HepG2 (cell line): Measurements from ENCODE around the gene RREB1. TPM values are rescaled to one million over a fixed set of nuclear protein-coding genes. Genes with fewer than 3 reads are reported as not detected.

Experiments used
- ATAD3A ChIP-seq: sonication (generic); formaldehyde crosslinking; IDR thresholded peaks from 2 replicates; pipeline ENCODE4 v1.4.0; 2020; ENCODE audit warnings: missing genetic modification reagents
- CSRNP1 ChIP-seq: sonication (generic); formaldehyde crosslinking; IDR thresholded peaks from 2 replicates; pipeline ENCODE4 v1.8.1; 2023; ENCODE audit warnings: mild to moderate bottlenecking, missing genetic modification reagents
- HDAC1 ChIP-seq: sonication (generic); formaldehyde crosslinking; IDR thresholded peaks from 2 replicates; pipeline ENCODE4 v1.5.1; 2020; ENCODE audit warnings: mild to moderate bottlenecking, missing genetic modification reagents
- HNF1B ChIP-seq: sonication (generic); formaldehyde crosslinking; IDR thresholded peaks from 2 replicates; pipeline ENCODE4 v1.5.1; 2020; ENCODE audit warnings: mild to moderate bottlenecking, moderate library complexity, missing genetic modification reagents
- LCORL ChIP-seq, 2 experiments: fragments of 450-650 bp in 1 of 2; sonication (generic) in 1 of 2; formaldehyde crosslinking in 1 of 2; IDR thresholded peaks; 2 replicates each; pipeline versions ENCODE4 v1.5.0 to v1.6.1; 2017 to 2020; ENCODE audit warnings: antibody characterized with exemption in 1 of 2, missing genetic modification reagents in 1 of 2
- NCOR1 ChIP-seq: fragments of 200-600 bp; sonication (generic); IDR thresholded peaks from 2 replicates; pipeline ENCODE4 v1.7.0; 2017; ENCODE audit warnings: antibody characterized with exemption, low read length, borderline replicate concordance
- PPARG ChIP-seq: conservative IDR thresholded peaks from 2 replicates; pipeline ENCODE4 v1.6.1; 2016; ENCODE audit warnings: missing biosample characterization, missing genetic modification reagents
- SALL1 ChIP-seq: sonication (generic); formaldehyde crosslinking; IDR thresholded peaks from 2 replicates; pipeline ENCODE4 v1.8.0; 2022; ENCODE audit warnings: mild to moderate bottlenecking, missing genetic modification reagents
- SRSF9 ChIP-seq: fragments of 200-400 bp; formaldehyde crosslinking; IDR thresholded peaks from 2 replicates; pipeline ENCODE4 v1.6.1; 2018; ENCODE audit warnings: borderline replicate concordance, mild to moderate bottlenecking, low read depth, low read length; ENCODE audit not compliant: insufficient read depth, poor library complexity, severe bottlenecking
- STAG1 ChIP-seq: sonication (generic); formaldehyde crosslinking; IDR thresholded peaks from 2 replicates; pipeline ENCODE4 v1.4.0; 2020; ENCODE audit warnings: missing genetic modification reagents
- TBX2 ChIP-seq: sonication (generic); formaldehyde crosslinking; IDR thresholded peaks from 2 replicates; pipeline ENCODE4 v1.5.0; 2020; ENCODE audit warnings: missing genetic modification reagents, mild to moderate bottlenecking, borderline replicate concordance
- TEAD3 ChIP-seq: optimal IDR thresholded peaks from 2 replicates; pipeline ENCODE3; 2016; ENCODE audit warnings: borderline replicate concordance
- TRAFD1 ChIP-seq: sonication (generic); formaldehyde crosslinking; IDR thresholded peaks from 2 replicates; pipeline ENCODE4 v1.5.1; 2020; ENCODE audit warnings: missing genetic modification reagents, mild to moderate bottlenecking, borderline replicate concordance
- XRCC5 ChIP-seq: fragments of 200-400 bp; formaldehyde crosslinking; optimal IDR thresholded peaks from 2 replicates; pipeline ENCODE3; 2017; ENCODE audit warnings: mild to moderate bottlenecking, low read length
- ZBTB1 ChIP-seq: sonication (generic); formaldehyde crosslinking; IDR thresholded peaks from 2 replicates; pipeline ENCODE4 v1.4.0; 2020; ENCODE audit warnings: missing genetic modification reagents, borderline replicate concordance
- ZBTB2 ChIP-seq: sonication (generic); formaldehyde crosslinking; IDR thresholded peaks from 2 replicates; pipeline ENCODE4 v1.8.0; 2022; ENCODE audit warnings: low read depth, missing genetic modification reagents
- ZGPAT ChIP-seq: IDR thresholded peaks from 2 replicates; pipeline ENCODE4 v1.6.1; 2016; ENCODE audit warnings: mild to moderate bottlenecking
- ZNF589 ChIP-seq: sonication (generic); formaldehyde crosslinking; conservative IDR thresholded peaks from 2 replicates; pipeline ENCODE4 v1.8.0; 2022; ENCODE audit warnings: mild to moderate bottlenecking, moderate library complexity, missing genetic modification reagents
- ZNF644 ChIP-seq: IDR thresholded peaks from 2 replicates; pipeline ENCODE4 v1.6.1; 2016; ENCODE audit warnings: low read depth
- ZNF7 ChIP-seq: IDR thresholded peaks from 2 replicates; pipeline ENCODE4 v1.6.1; 2016; ENCODE audit warnings: missing biosample characterization, missing genetic modification reagents
- ZSCAN25 ChIP-seq: sonication (generic); formaldehyde crosslinking; IDR thresholded peaks from 2 replicates; pipeline ENCODE4 v1.8.0; 2022; ENCODE audit warnings: mild to moderate bottlenecking, missing genetic modification reagents
- ZSCAN9 ChIP-seq: IDR thresholded peaks from 2 replicates; pipeline ENCODE4 v1.6.1; 2016; ENCODE audit warnings: borderline replicate concordance
- polyA plus RNA-seq, 8 experiments: library from polyadenylated mRNA; depleted of rRNA in 3 of 8; stranded (reverse) in 7 of 8; unstranded in 1 of 8; fragments of >200 nt; fragmentation: Illumina TruSeq in 4 of 8; extraction: Trizol in 4 of 8; gene quantifications; 2 replicates each; pipeline versions ENCODE4 v1.2.1 to v1.2.3, GENCODE V29; 2011 to 2016; ENCODE audit warnings: low read depth in 4 of 8, missing spikeins in 1 of 8, mixed read lengths in 1 of 8; ENCODE audit not compliant: insufficient read depth in 1 of 8
- total RNA-seq, 5 experiments: library from RNA; depleted of rRNA; stranded (reverse); fragments of >200 nt; fragmentation: Illumina TruSeq; extraction: Trizol; gene quantifications; 2 replicates each; pipeline ENCODE4 v1.2.3, GENCODE V29; 2016; ENCODE audit warnings: low read depth in 1 of 5

Gene RREB1
- total and polyA plus RNA-seq, 2 of the 13 experiments (the other 11 are each of a cell fraction or from before 2014, with no cell fraction given): 6.1 to 23.2 TPM

GRCh38 chr6:7112741-7113313, 5.1 kb downstream of the RREB1 start (continued):
- TF ChIP-seq TRAFD1 (CRISPR knock-in tag) (no peak), STAG1 (CRISPR knock-in tag) (no peak), HDAC1 (CRISPR knock-in tag) (peak; percentile 44), XRCC5 (peak; percentile 7), TBX2 (CRISPR knock-in tag) (peak; percentile 41; the same call in 1 of the 2 replicates), ZBTB1 (no peak), TEAD3 (CRISPR knock-in tag) (peak; percentile 43), PPARG (CRISPR knock-in tag) (no peak; the same call in 1 of the 2 replicates), ZBTB2 (CRISPR knock-in tag) (no peak), CSRNP1 (CRISPR knock-in tag) (no peak), NCOR1 (0 out of 2 replicates have a peak, but pooled peaks have one; percentile 16), SALL1 (CRISPR knock-in tag) (peak; percentile 47; the same call in 1 of the 2 replicates), ATAD3A (CRISPR knock-in tag) (no peak), HNF1B (0 out of 2 replicates have a peak, but pooled peaks have one; percentile 7), SRSF9 (no peak), ZNF589 (no peak), ZSCAN25 (CRISPR knock-in tag) (0 out of 2 replicates have a peak, but pooled peaks have one; percentile 36), ZNF644 (CRISPR knock-in tag) (0 out of 2 replicates have a peak, but pooled peaks have one; percentile 41), ZNF7 (CRISPR knock-in tag) (peak; percentile 76), ZGPAT (CRISPR knock-in tag) (peak; percentile 16; the same call in 1 of the 2 replicates), LCORL (IDR thresholded peaks at IDR 0.05) (no peak), LCORL (CRISPR knock-in tag; IDR thresholded peaks at IDR 0.05) (peak; percentile 50; the same call in 1 of the 2 replicates), ZSCAN9 (CRISPR knock-in tag) (no peak)
